ENCODE results near the gene EZH2. TPM values are rescaled to one million over a fixed set of nuclear protein-coding genes. Genes with fewer than 3 reads are reported as not detected.

The EZH2 gene
- total and polyA plus RNA-seq, 2 of the 4 experiments (the other 2 are of a cell fraction), result 13.1 to 19.8 TPM

GRCh38 chr7:148806187-148806586 lies 77.9 kb downstream of the EZH2 start:
- H2AFZ ChIP-seq (replicated peaks; ENCODE audit: low read length, poor library complexity), result no peak overlapping the region
- H4K20me1 ChIP-seq (ENCODE audit: insufficient read depth, low read length), result no peaks in the 10 kb centered on the region
- H3K9ac ChIP-seq (ENCODE audit: low read depth, low read length), result no peak overlapping the region
- H3K4me1 ChIP-seq (ENCODE audit: control insufficient read depth, insufficient read depth, low read length), result no peaks in the 10 kb centered on the region
- H3K27me3 ChIP-seq (ENCODE audit: control insufficient read depth, insufficient read depth, low read length), result no peaks in the 10 kb centered on the region
- H3K4ac ChIP-seq (ENCODE audit: low read depth, low read length), result no peak overlapping the region
- H3K79me1 ChIP-seq (ENCODE audit: low read depth in 1 of 2, low read length in 2 of 2), result peaks cover 0 to 4% of the 10 kb centered on the region in 2 experiments; a peak in 2 of 4 replicates
- DNase-seq (no peak), ATAC-seq (ENCODE audit: low read depth) (no peak)
- H3K14ac ChIP-seq (replicated peaks; ENCODE audit: low read depth, low read length), result no peak overlapping the region
- CTCF ChIA-PET, result no interaction called here
- H4K91ac ChIP-seq (ENCODE audit: insufficient read depth, low read depth, low read length), result no peak overlapping the region
- no peak overlapping the region for H3K23ac ChIP-seq (ENCODE audit: low read depth, low read length)
- no peak overlapping the region for H2BK15ac ChIP-seq (ENCODE audit: low read depth, low read length)
- POLR2A ChIA-PET (ENCODE audit: unreplicated experiment), result no interaction called here
- in situ Hi-C loops (cut with MboI; ENCODE audit: low sequenced_read_pairs), result no loop called here
- H3K36me3 ChIP-seq (ENCODE audit: control insufficient read depth, insufficient read depth, low read length), result peaks cover 37% of the 10 kb centered on the region
- no peak overlapping the region for H3K18ac ChIP-seq (ENCODE audit: low read depth, low read length)
- intact Hi-C loops (cut with micrococcal nuclease), result no loop called here
- dilution Hi-C loops (cut with HindIII; ENCODE audit: low sequenced_read_pairs, unreplicated experiment), result no loop called here
- WGBS, 2 experiments (ENCODE audit: extremely low coverage in 2 of 2, insufficient read length in 1 of 2), result 95% methylated on average over 3 of the region's 7 CpGs; no CpG with 5 or more reads in 1 of the 2 experiments
- no peak overlapping the region for H3K4me2 ChIP-seq (ENCODE audit: low read depth, low read length)
- no peak overlapping the region for H2AK9ac ChIP-seq (replicated peaks; ENCODE audit: low read depth, low read length, poor library complexity)
- H3K56ac ChIP-seq (ENCODE audit: extremely low read depth, insufficient read depth, low read length), result no peak overlapping the region
- H4K5ac ChIP-seq (ENCODE audit: low read depth, low read length), result no peak overlapping the region
- TF ChIP-seq ELK1 (IDR thresholded peaks at IDR 0.05; ENCODE audit: borderline replicate concordance, low read depth, low read length) (no peak), SMC3 (IDR thresholded peaks at IDR 0.05; ENCODE audit: low read depth, low read length) (no peak), USF2 (IDR thresholded peaks at IDR 0.05; ENCODE audit: low read depth, low read length) (no peak), BHLHE40 (IDR thresholded peaks at IDR 0.05; ENCODE audit: low read depth, low read length) (no peak), CTCF (conservative IDR thresholded peaks at IDR 0.05; ENCODE audit: low read depth, low read length) (no peak), MAFK (IDR thresholded peaks at IDR 0.05; ENCODE audit: low read depth, low read length) (no peak), RFX5 (IDR thresholded peaks at IDR 0.05; ENCODE audit: low read depth, low read length) (no peak), CHD1 (IDR thresholded peaks at IDR 0.05; ENCODE audit: low read depth, low read length) (no peak), NFE2L2 (IDR thresholded peaks at IDR 0.05; ENCODE audit: low read depth, low read length) (no peak), POLR2A (IDR thresholded peaks at IDR 0.05; ENCODE audit: low read depth, low read length) (no peak), MXI1 (IDR thresholded peaks at IDR 0.05; ENCODE audit: borderline replicate concordance, low read depth, low read length) (no peak), CEBPB (IDR thresholded peaks at IDR 0.05; ENCODE audit: low read depth, low read length) (no peak), FOS (IDR thresholded peaks at IDR 0.05; ENCODE audit: low read depth, low read length) (no peak), RAD21 (IDR thresholded peaks at IDR 0.05; ENCODE audit: low read length) (no peak), RCOR1 (IDR thresholded peaks at IDR 0.05; ENCODE audit: insufficient replicate concordance, low read length) (no peak), MAZ (IDR thresholded peaks at IDR 0.05; ENCODE audit: borderline replicate concordance, low read depth, low read length) (no peak)
- H3K4me3 ChIP-seq (ENCODE audit: insufficient read depth, low read depth, low read length), result no peak overlapping the region
- no peak overlapping the region for H2AK5ac ChIP-seq (ENCODE audit: low read depth, low read length)
- no peak overlapping the region for H2BK120ac ChIP-seq (ENCODE audit: low read depth, low read length)
- no peak overlapping the region for H2BK20ac ChIP-seq (ENCODE audit: low read depth, low read length)
- H2BK5ac ChIP-seq (ENCODE audit: low read depth, low read length, poor library complexity, severe bottlenecking), result no peak overlapping the region
- no peaks in the 10 kb centered on the region for H3K9me1 ChIP-seq (ENCODE audit: insufficient read depth, low read length)
- no peak overlapping the region for H3K27ac ChIP-seq (ENCODE audit: insufficient read depth, low read length)
- BruUV-seq (replicated peaks), result no TSS peak
- no peak overlapping the region for H4K8ac ChIP-seq (ENCODE audit: low read depth in 2 of 2, low read length in 2 of 2)
- H3K9me3 ChIP-seq (ENCODE audit: control insufficient read depth, insufficient read depth, low read length), result no peaks in the 10 kb centered on the region
